OCI-LY3 (cell line): Measurements from ENCODE around the gene ABCG1.

Experiments
- CTCF ChIP-seq: fragments of 200-600, 300-600 bp; sonication (generic); IDR thresholded peaks from 2 replicates; pipeline ENCODE4 v1.5.1; 2014; ENCODE audit warnings: antibody characterized with exemption, low read length, low read depth
- EZH2phosphoT487 ChIP-seq: fragments of 200-600 bp; shearing (Covaris generic); IDR thresholded peaks from 2 replicates; pipeline ENCODE4 v1.6.1; 2018; ENCODE audit warnings: antibody characterized with exemption, mixed run types, low read depth

GRCh38 chr21:42304556-42305454 lies 85.9 kb downstream of the ABCG1 start:
- TF ChIP-seq CTCF: no peak
- TF ChIP-seq EZH2phosphoT487: no peak
